GM12891 (cell line): ENCODE data around the gene OAF.

ENCODE experiments used
- POLR2A ChIP-seq: IDR thresholded peaks from 2 replicates; pipeline ENCODE4 v1.6.1; 2011; ENCODE audit warnings: low read depth, low read length, control low read depth
- POLR2AphosphoS5 ChIP-seq: IDR thresholded peaks from 2 replicates; pipeline ENCODE4 v1.6.1; 2011; ENCODE audit warnings: low read depth, low read length, control low read depth
- TAF1 ChIP-seq: IDR thresholded peaks from 2 replicates; pipeline ENCODE4 v1.6.1; 2011; ENCODE audit warnings: low read depth, low read length, control low read depth

DNA sequence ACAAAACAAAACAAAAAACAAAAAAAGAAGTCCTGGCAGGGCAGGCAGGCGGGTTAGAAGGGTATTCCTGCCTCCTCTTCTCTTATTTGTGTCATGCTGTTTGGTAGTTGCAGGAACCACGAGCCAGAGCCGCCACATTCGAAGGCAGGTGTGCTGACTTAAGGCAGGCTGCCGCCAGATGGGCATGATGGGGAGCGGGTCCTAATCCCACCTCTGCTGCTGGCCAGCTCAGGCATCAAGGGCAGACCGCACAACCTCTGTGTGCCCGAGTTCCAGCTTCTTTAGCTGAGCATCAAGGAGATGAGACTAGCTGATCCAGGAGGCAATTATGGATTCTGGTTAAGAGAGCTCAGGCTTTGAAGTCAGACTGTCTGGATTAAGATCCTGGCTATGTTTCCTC, 12.1 kb downstream of the OAF start:
- TF ChIP-seq POLR2A (no peak), POLR2AphosphoS5 (no peak), TAF1 (no peak)
